Head of caudate nucleus (tissue), 42 donors: ENCODE results near the gene SMIM7.

Experiments used
- DNase-seq, 42 donors: peaks; one replicate each; pipeline versions ENCODE4 v3.0.0 to v3.0.0-alpha.2; 2020 to 2021; ENCODE audit warnings: mixed read lengths in 7 of 42
- intact Hi-C: fragments of 100-400 bp; cut with DNase I; formaldehyde crosslinking; loops from one replicate; pipeline ENCODE4 v1.15.0; 2022

The SMIM7 gene

DNA sequence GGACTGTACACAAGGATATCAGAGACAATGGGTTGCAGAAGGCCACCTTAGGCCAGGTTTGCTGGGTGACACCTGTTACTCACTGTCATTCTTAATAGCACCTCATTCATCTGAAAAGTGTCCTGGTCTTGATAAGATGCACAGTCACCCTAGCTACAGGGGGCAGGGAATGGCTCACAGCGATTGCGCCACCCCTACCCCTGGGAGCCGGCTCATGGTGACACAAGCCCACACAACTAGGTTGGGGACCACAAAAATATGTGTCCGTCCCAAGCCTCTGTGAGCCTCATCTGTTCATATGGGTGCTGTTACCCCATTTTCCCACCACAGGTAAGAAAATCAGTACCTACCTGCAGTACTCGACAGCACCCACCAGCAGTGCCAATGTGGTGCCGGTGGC is 55.3 kb downstream of the SMIM7 start:
- intact Hi-C loops, result no loop called here
- DNase-seq, result no peak

DNA sequence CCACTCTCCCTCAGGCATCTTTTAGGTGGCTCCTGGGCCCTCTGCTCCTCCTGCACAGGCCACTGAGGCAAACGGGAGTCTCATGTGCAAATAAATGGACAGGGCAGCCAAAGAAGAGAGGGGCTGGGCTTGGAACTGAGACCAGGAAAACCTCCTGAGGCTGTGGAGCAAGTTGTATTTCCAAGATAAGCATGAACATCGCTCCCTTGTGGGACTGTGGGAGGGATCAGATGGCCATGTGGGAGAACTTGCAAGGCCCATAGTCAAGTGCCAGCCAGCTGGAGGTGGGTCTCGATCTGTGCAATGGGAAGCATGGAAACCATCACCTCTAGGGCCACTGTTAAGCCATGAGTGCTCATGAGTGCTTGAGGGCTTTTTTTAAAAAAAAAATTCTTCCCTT is 56.9 kb downstream of the SMIM7 start:
- DNase-seq, result no peak

DNA sequence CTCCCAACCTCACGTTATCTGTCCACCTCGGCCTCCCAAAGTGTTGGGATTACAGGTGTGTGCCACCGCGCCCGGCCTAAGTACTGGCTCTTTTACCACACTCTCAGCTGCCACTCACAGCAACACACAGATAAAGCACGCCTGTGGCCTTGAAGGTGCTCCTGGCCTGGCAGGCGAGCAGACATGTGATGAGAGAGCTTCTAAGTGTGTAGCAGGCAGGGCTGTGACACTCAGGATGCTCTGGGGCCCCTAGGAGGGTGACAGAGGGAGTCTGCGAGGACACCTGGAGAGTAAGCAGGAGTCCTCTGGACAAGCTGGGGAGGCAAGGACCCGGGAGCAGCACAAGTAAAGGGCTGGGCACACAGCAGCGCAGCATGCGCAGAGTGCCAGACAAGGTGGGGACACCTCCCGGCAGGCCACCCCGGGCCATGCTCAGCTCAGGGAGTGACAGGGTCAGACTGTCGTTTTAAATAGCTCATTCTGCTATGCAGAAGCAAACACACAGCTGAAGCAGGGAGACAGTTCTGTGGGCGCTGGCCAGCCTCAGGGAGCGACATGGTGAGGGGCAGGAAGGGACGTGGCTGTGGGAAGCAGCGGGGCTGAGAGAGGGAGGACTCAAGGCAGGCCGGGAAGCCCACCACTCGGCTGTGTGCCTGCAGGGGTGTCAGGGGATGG is 58.4 kb downstream of the SMIM7 start:
- intact Hi-C loops, result no loop called here
- DNase-seq, result no peak

More for the DNA sequence above, 56.9 kb downstream of the SMIM7 start:
- intact Hi-C loops, result no loop called here

DNA sequence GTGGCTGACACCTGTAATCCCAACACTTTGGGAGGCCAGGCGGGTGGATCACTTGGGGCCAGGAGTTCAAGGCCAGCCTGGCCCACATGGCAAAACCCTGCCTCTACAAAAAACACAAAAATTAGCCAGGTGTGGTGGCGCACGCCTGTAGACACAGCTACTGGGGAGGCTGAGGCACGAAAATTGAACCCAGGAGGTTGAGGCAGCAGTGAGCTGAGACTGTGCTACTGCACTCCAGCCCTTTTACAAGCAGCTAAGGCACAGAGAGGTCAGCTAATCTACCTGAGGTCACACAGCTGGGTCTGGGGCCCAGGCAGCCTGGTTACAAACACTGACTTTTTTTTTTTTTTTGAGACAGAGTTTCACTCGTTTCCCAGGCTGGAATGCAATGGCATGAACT is 59.1 kb downstream of the SMIM7 start:
- intact Hi-C loops, result no loop called here
- DNase-seq, result no peak

DNA sequence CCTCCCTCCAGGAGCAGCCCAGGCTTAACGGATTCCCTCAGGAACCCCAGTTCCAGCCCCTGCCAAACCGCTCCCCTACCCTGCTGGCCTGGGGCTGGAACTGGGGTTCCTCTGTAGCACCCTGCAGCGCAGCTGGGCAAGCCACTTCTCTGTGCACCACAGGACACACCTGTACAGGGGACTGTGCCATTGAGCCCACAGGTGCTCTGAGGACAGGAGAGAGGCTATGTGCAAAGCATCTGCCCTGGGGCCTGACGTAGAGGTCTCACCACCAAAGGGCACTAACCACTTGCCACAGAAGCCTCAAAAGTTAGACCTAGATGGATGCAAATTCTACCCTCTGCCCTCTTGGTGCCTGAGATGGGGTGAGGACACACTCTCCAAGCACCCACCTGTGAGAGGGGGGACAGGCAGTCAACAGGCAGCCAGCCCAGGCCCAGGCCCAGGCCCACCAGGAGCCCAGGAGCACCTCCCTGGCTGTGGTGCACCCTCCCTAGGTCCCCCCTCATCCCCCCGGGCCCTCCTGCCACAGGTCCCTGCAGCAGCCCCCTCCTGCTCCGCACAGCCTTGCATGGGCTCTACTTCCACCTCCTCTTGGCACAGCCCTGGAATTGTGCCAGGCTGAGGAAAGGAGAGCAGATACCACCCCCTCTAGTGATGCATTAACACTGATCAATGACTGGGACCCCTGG is 60.1 kb downstream of the SMIM7 start:
- intact Hi-C loops, result no loop called here
- DNase-seq, result no peak

DNA sequence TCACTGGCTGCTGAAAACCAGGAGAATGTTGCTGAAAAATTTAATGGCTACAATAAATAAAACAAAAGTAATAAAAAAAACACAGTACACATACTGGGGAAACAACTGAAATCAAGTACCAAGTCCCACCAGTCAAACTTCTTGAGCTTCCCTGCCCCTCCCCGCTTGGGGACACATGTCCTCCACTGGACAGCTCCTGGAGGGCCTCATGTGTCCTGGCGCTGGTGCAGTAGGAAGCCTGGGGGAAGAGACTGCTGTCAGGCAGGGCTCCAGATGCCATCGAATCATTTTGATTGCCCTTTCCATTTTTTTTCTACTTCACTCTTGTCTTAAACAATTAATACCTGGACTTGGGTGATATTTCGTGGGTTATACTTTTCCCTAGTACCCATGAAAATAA is 61.1 kb downstream of the SMIM7 start:
- intact Hi-C loops, result no loop called here
- DNase-seq, result no peak

DNA sequence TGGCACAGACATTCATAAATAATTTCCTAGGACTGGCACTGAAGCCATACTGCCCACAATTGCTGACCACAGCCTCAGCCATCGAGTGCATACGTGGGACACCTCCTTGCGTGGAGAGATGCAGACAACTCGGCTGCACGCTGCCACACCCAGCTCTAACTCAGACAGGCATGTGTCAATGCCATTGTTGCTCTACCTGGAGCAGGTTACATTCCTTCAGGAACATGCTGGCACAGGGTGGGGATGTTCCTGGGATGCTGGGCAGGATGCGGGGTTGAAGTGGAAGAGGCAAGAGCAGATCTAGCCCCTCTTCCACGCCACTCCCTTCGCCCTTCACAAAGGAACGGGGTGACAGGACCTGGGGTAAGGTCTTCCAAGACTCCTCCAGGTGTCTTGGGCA is 63.5 kb downstream of the SMIM7 start:
- intact Hi-C loops, result no loop called here

More for the DNA sequence above, 63.5 kb downstream of the SMIM7 start:
- DNase-seq, result no peak
